Right forelimb (tissue), 1 donor: ENCODE measurements around the gene FOXL3.
"Not testable (repeated sequence)": the region's sequence is repeated elsewhere in the genome, so short reads cannot be mapped to it uniquely, and the experiment has no call there.

Experiments used
- DNase-seq: peaks from one replicate; pipeline ENCODE4 v3.0.0-alpha.2; 2018

The FOXL3 gene

GRCh38 chr7:289756-290553 lies at the start of gene FOXL3:
FOXL3 (plus strand) TSS chr7:290170; CDS start chr7:290170, 0 bp downstream.
- no peak for DNase-seq

- DNase-seq = no peak
These were observed 49.0 kb upstream of the FOXL3 start for GRCh38 chr7:240887-241421.

- DNase-seq = no peak
These were observed 48.5 kb upstream of the FOXL3 start for GRCh38 chr7:241513-241912.

GRCh38 chr7:242826-243579 lies 47.0 kb upstream of the FOXL3 start:
- DNase-seq = not testable (repeated sequence)

- not testable (repeated sequence) for DNase-seq
These were observed 46.4 kb upstream of the FOXL3 start for GRCh38 chr7:243580-243978.

- DNase-seq = no peak
These were observed 45.0 kb upstream of the FOXL3 start for GRCh38 chr7:244974-245373.

GRCh38 chr7:245574-246295 lies 44.2 kb upstream of the FOXL3 start:
- DNase-seq = no peak

GRCh38 chr7:246451-246850 lies 43.5 kb upstream of the FOXL3 start:
- DNase-seq = no peak

- no peak for DNase-seq
These were observed 42.8 kb upstream of the FOXL3 start for GRCh38 chr7:247181-247580.

GRCh38 chr7:247636-248035 lies 42.3 kb upstream of the FOXL3 start:
- DNase-seq = no peak

- DNase-seq = no peak
These were observed 41.1 kb upstream of the FOXL3 start for GRCh38 chr7:248732-249435.

- no peak for DNase-seq
These were observed 40.0 kb upstream of the FOXL3 start for GRCh38 chr7:249989-250388.

- DNase-seq = no peak
These were observed 39.4 kb upstream of the FOXL3 start for GRCh38 chr7:250523-250922.

GRCh38 chr7:251005-251404 lies 39.0 kb upstream of the FOXL3 start:
- DNase-seq = no peak

GRCh38 chr7:251446-252175 lies 38.4 kb upstream of the FOXL3 start:
- DNase-seq = no peak

- DNase-seq = no peak
These were observed 37.6 kb upstream of the FOXL3 start for GRCh38 chr7:252216-252965.

- DNase-seq = no peak
These were observed 37.0 kb upstream of the FOXL3 start for GRCh38 chr7:252981-253380.

- no peak for DNase-seq
These were observed 36.2 kb upstream of the FOXL3 start for GRCh38 chr7:253581-254336.

GRCh38 chr7:254337-255037 lies 35.5 kb upstream of the FOXL3 start:
- DNase-seq = no peak

GRCh38 chr7:255038-255435 lies 34.9 kb upstream of the FOXL3 start:
- DNase-seq = no peak
